ENCODE results near the gene SMARCD3. TPM values are rescaled to one million over a fixed set of nuclear protein-coding genes. Genes with fewer than 3 reads are reported as not detected.
A peak's percentile ranks its signal among the peaks of the same experiment; 100 is the strongest.

SMARCD3 gene
- total and polyA plus RNA-seq, 2 of the 8 experiments (the other 6 are each of a cell fraction or from before 2014, with no cell fraction given) = 3.0 to 5.6 TPM

DNA sequence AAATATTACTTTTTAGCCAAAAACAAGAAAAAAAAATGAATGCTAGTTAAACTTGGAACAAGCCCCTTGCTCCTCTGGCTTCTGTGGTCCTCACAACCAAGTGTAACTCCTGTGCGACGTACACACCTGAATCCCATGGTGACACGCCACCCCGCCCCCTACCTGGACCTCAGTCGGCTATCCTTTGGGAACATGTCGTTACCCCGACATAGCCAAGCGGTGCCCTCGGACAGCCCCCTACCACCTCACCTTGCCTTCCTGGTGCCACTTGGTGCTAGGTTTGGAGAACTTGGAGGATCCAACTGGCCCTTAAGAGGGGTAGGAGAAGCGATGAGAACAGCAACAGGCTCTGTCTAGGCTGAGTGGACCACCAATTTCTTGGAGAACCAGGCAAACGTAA, 12.0 kb upstream of the SMARCD3 start:
- Histone ChIP-seq H2BK5ac (ENCODE audit: low read depth, low read length) (no peak overlapping the region), H3K36me3 (ENCODE audit: control insufficient read depth in 2 of 4, insufficient read depth in 4 of 4, low read length in 3 of 4) (no peaks in the 10 kb centered on the region), H2AFZ (ENCODE audit: low read length) (no peak overlapping the region), H3K14ac (ENCODE audit: insufficient read length) (no peak overlapping the region), H2BK15ac (ENCODE audit: low read length) (0 out of 2 replicates have a peak overlapping the region, but pooled peaks have one; percentile 74), H3K4ac (replicated peaks; ENCODE audit: insufficient read length, low read depth, low read length) (no peak overlapping the region), H3K9ac (replicated peaks in 1 of 4; ENCODE audit: extremely low read depth in 1 of 4, low read depth in 3 of 4, low read length in 3 of 4) (no peak overlapping the region), H3K27me3 (replicated peaks in 1 of 4; ENCODE audit: control insufficient read depth in 3 of 4, extremely low read depth in 1 of 4, insufficient read depth in 3 of 4, low read length in 3 of 4) (peaks cover 0 to 4% (median 1%) of the 10 kb centered on the region in 4 experiments; a peak in 3 of 7 replicates), H4K5ac (ENCODE audit: insufficient read length, low read depth, low read length) (no peak overlapping the region), H2AK5ac (ENCODE audit: low read depth, low read length) (no peak overlapping the region), H3K79me2 (ENCODE audit: control insufficient read depth in 1 of 2, insufficient read depth in 2 of 2, low read length in 2 of 2) (no peaks in the 10 kb centered on the region), H3K18ac (ENCODE audit: extremely low read depth, low read length) (no peak overlapping the region), H3K56ac (replicated peaks; ENCODE audit: insufficient read length, low read depth, low read length) (no peak overlapping the region), H3K23ac (ENCODE audit: insufficient read length) (no peak overlapping the region), H4K8ac (ENCODE audit: extremely low read depth, insufficient read depth, low read length) (no peak overlapping the region), H3K4me3 (ENCODE audit: extremely low read depth in 1 of 4, insufficient read depth in 2 of 4, low read depth in 3 of 4, low read length in 4 of 4) (no peak overlapping the region), H3K4me1 (replicated peaks in 1 of 4; ENCODE audit: control insufficient read depth in 3 of 4, insufficient read depth in 4 of 4, low read length in 3 of 4) (no peaks in the 10 kb centered on the region; a peak in 1 of 7 replicates), H4K91ac (replicated peaks; ENCODE audit: insufficient read length, low read length) (no peak overlapping the region), H3K27ac (ENCODE audit: low read depth, low read length) (no peak overlapping the region), H3K4me2 (ENCODE audit: insufficient read depth in 1 of 2, low read depth in 2 of 2, low read length in 2 of 2) (no peak overlapping the region), H2BK120ac (replicated peaks; ENCODE audit: low read depth, low read length) (no peak overlapping the region), H3K23me2 (ENCODE audit: low read depth, low read length) (no peaks in the 10 kb centered on the region), H3K9me3 (ENCODE audit: insufficient read depth in 2 of 2, low read depth in 1 of 2, low read length in 1 of 2) (no peaks in the 10 kb centered on the region), H3K79me1 (ENCODE audit: low read depth, low read length) (no peaks in the 10 kb centered on the region), H4K20me1 (replicated peaks in 1 of 2; ENCODE audit: control insufficient read depth in 1 of 2, insufficient read depth in 2 of 2, low read length in 2 of 2) (no peaks in the 10 kb centered on the region), H2BK12ac (ENCODE audit: low read depth, low read length) (no peak overlapping the region), H2BK20ac (ENCODE audit: low read length) (no peak overlapping the region)
- FAIRE-seq (no peak), DNase-seq (ENCODE audit: low read depth in 1 of 2, low spot score in 2 of 2) (no peak)
- WGBS, 2 experiments (ENCODE audit: extremely low coverage in 1 of 2, insufficient coverage in 1 of 2, insufficient read length in 1 of 2, insufficient replicate concordance in 2 of 2, low coverage in 1 of 2, low lambda C conversion rate in 2 of 2, missing lambda C conversion rate in 1 of 2) = 92% methylated on average over 11 of the region's 11 CpGs; no CpG with 5 or more reads in 1 of the 2 experiments
- CTCF ChIA-PET (ENCODE audit: partially characterized antibody) = interaction anchor here (0.9 to 4.5 kb wide), 5 partner anchors 8 to 35 kb away, joined by 3 to 25 read pairs (median 4); partner anchors contain the start of gene CHPF2
- POLR2A ChIA-PET (ENCODE audit: partially characterized antibody) = interaction anchor here (1.2 kb wide), 1 partner anchor 36 kb away, joined by 3 read pairs; no protein-coding TSS in a partner anchor
- TF ChIP-seq RXRA (IDR thresholded peaks at IDR 0.05; ENCODE audit: insufficient read depth, low read depth, low read length) (no peak), POLR2AphosphoS5 (IDR thresholded peaks at IDR 0.05; ENCODE audit: low read depth, low read length) (no peak), NRF1 (IDR thresholded peaks at IDR 0.05; ENCODE audit: low read depth, low read length) (no peak), KDM5A (IDR thresholded peaks at IDR 0.05; ENCODE audit: low read length) (no peak), SIN3A (conservative IDR thresholded peaks at IDR 0.05 in 1 of 2, IDR thresholded peaks at IDR 0.05 in 1 of 2; ENCODE audit: low read depth in 1 of 2, low read length in 2 of 2) (no peak), EP300 (IDR thresholded peaks at IDR 0.05; ENCODE audit: borderline replicate concordance in 1 of 2, low read depth in 2 of 2, low read length in 2 of 2) (no peak), POLR2A (IDR thresholded peaks at IDR 0.05; ENCODE audit: control extremely low read depth in 1 of 2, low read depth in 2 of 2, low read length in 2 of 2) (no peak), CBX8 (IDR thresholded peaks at IDR 0.05; ENCODE audit: borderline replicate concordance, low read depth, low read length) (no peak), EZH2 (IDR thresholded peaks at IDR 0.05; ENCODE audit: low read depth, low read length, severe bottlenecking) (no peak), SRF (IDR thresholded peaks at IDR 0.05; ENCODE audit: low read depth, low read length) (no peak)
- TF ChIP-seq, protein P1, sequence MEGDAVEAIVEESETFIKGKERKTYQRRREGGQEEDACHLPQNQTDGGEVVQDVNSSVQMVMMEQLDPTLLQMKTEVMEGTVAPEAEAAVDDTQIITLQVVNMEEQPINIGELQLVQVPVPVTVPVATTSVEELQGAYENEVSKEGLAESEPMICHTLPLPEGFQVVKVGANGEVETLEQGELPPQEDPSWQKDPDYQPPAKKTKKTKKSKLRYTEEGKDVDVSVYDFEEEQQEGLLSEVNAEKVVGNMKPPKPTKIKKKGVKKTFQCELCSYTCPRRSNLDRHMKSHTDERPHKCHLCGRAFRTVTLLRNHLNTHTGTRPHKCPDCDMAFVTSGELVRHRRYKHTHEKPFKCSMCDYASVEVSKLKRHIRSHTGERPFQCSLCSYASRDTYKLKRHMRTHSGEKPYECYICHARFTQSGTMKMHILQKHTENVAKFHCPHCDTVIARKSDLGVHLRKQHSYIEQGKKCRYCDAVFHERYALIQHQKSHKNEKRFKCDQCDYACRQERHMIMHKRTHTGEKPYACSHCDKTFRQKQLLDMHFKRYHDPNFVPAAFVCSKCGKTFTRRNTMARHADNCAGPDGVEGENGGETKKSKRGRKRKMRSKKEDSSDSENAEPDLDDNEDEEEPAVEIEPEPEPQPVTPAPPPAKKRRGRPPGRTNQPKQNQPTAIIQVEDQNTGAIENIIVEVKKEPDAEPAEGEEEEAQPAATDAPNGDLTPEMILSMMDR (IDR thresholded peaks at IDR 0.05; ENCODE audit: control extremely low read depth in 1 of 3, insufficient read depth in 1 of 3, low read depth in 1 of 3, low read length in 3 of 3) = no peak

Measured in H1 (cell line).